Stimulated activated CD8-positive, alpha-beta memory T cell treated with anti-CD3 and anti-CD28 coated beads, Interleukin-12 subunit alpha, Interleukin-12 subunit beta, amount 100 ng/mL, for 24 hours (primary cell): ENCODE measurements around the gene IFNLR1.

Experiments
- DNase-seq: peaks from one replicate; pipeline ENCODE4 v3.0.0-alpha.2; 2020; ENCODE audit errors: extremely low read depth

Gene IFNLR1

DNA sequence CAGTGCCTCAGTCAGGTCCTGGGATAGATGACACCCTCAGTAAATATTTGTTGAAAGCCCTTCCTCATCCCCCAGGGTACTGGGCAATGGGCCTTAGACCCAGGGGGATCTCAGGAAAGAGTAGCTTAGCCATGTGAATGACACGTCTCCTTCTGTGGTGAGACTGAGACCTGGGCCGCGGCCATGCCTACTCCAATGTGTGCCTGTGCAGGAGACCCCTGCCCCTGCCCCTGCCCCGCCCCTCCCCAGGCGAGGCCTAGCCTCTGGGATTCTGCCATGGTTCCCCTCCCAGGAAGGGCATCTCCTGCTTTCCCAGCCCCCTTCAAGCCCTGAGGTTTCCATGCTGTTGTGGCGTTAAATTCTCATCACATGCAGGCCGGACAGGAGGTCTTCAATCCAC is 82.2 kb downstream of the IFNLR1 start:
- DNase-seq, result no peak
